CD4-positive, alpha-beta T cell (primary cell): Measurements from ENCODE around the gene HSD3B7. TPM values are rescaled to one million over a fixed set of nuclear protein-coding genes. Genes with fewer than 3 reads are reported as not detected.
"Not testable (repeated sequence)": the region's sequence is repeated elsewhere in the genome, so short reads cannot be mapped to it uniquely, and the experiment has no call there.

ENCODE experiments used
- ATAC-seq: fragments of 200-7000 bp; cut with Tn5 transposase; one replicate; pipeline ENCODE4 v1.10.0; 2022; ENCODE audit warnings: mild to moderate bottlenecking; ENCODE audit not compliant: poor library complexity
- CTCF ChIA-PET: fragments of 350-600 bp; sonication (Branson Sonifier 250); formaldehyde crosslinking; loops from one replicate; lab custom pipeline; 2021; ENCODE audit warnings: antibody characterized with exemption, inconsistent platforms; lab: Charles Lee
- POLR2A ChIA-PET: fragments of 350-600 bp; sonication (Branson Sonifier 250); formaldehyde crosslinking; loops from one replicate; lab custom pipeline; 2021; ENCODE audit warnings: antibody characterized with exemption, inconsistent platforms; lab: Charles Lee
- DNase-seq, 14 experiments: peaks; one replicate each; pipeline ENCODE4 v3.0.0-alpha.2; 2013 to 2020; ENCODE audit warnings: mixed read lengths in 2 of 14
- H3K27ac ChIP-seq, 2 donors: one replicate each; pipeline versions ENCODE4 v1.5.1 to v1.7.0; 2013; ENCODE audit warnings: low read length in 2 of 2, low read depth in 1 of 2, mild to moderate bottlenecking in 1 of 2
- H3K27me3 ChIP-seq, 2 experiments: 1 replicate in 1 of 2; 2 replicates in 1 of 2; pipeline versions ENCODE4 v1.6.1 to v1.7.0; 2013; ENCODE audit warnings: low read length in 2 of 2, control low read depth in 1 of 2, mild to moderate bottlenecking in 1 of 2, moderate library complexity in 1 of 2; ENCODE audit not compliant: insufficient read depth in 2 of 2, control insufficient read depth in 1 of 2
- H3K36me3 ChIP-seq: one replicate; pipeline ENCODE4 v1.6.1; 2013; ENCODE audit warnings: low read length, control low read depth; ENCODE audit not compliant: insufficient read depth
- H3K4me1 ChIP-seq: one replicate; pipeline ENCODE4 v1.6.1; 2013; ENCODE audit warnings: low read length, control low read depth; ENCODE audit not compliant: insufficient read depth
- H3K4me3 ChIP-seq: one replicate; pipeline ENCODE4 v1.5.1; 2013; ENCODE audit warnings: mild to moderate bottlenecking, low read length, moderate library complexity
- H3K9me3 ChIP-seq, 2 experiments: 1 replicate in 1 of 2; 2 replicates in 1 of 2; pipeline versions ENCODE4 v1.6.1 to v1.7.0; 2013; ENCODE audit warnings: low read length in 2 of 2, mild to moderate bottlenecking in 2 of 2, control low read depth in 1 of 2, moderate library complexity in 1 of 2; ENCODE audit not compliant: control insufficient read depth in 1 of 2, insufficient read depth in 1 of 2
- H3K27ac Mint-ChIP-seq: one replicate; pipeline ENCODE4 v1.8.0; 2020; ENCODE audit warnings: mixed read lengths
- H3K27me3 Mint-ChIP-seq: one replicate; pipeline ENCODE4 v1.8.0; 2021; ENCODE audit warnings: mixed read lengths
- H3K36me3 Mint-ChIP-seq: one replicate; pipeline ENCODE4 v1.8.0; 2021; ENCODE audit warnings: low read depth, mixed read lengths
- H3K4me1 Mint-ChIP-seq: one replicate; pipeline ENCODE4 v1.8.0; 2021; ENCODE audit warnings: low read depth, mixed read lengths
- H3K4me3 Mint-ChIP-seq: one replicate; pipeline ENCODE4 v1.8.0; 2020; ENCODE audit warnings: mild to moderate bottlenecking, mixed read lengths
- H3K9me3 Mint-ChIP-seq: one replicate; pipeline ENCODE4 v1.8.0; 2020; ENCODE audit warnings: mixed read lengths
- intact Hi-C, 2 experiments: fragments of 100-400 bp; cut with DNase I in 1 of 2; cut with micrococcal nuclease in 1 of 2; formaldehyde crosslinking; loops; one replicate each; pipeline versions ENCODE4 v1.15.1 to v1.9.0; 2023 to 2025; cut with DNase I, micrococcal nuclease
- total RNA-seq, 174 experiments: library from RNA in 2 of 174; stranded (reverse) in 2 of 174; gene quantifications; one replicate each; pipeline ENCODE4 v1.2.3 and lab custom pipeline; 2021 to 2026
- TF ChIP-seq, protein P1 (sequence below): fragments of 200-600 bp; IDR thresholded peaks from one replicate; pipeline ENCODE4 v1.8.0; 2022; ENCODE audit warnings: antibody characterized with exemption, mild to moderate bottlenecking

Gene HSD3B7
- total RNA-seq, 2 experiments from 2014 or later = 0.11 TPM; not detected in 1

DNA sequence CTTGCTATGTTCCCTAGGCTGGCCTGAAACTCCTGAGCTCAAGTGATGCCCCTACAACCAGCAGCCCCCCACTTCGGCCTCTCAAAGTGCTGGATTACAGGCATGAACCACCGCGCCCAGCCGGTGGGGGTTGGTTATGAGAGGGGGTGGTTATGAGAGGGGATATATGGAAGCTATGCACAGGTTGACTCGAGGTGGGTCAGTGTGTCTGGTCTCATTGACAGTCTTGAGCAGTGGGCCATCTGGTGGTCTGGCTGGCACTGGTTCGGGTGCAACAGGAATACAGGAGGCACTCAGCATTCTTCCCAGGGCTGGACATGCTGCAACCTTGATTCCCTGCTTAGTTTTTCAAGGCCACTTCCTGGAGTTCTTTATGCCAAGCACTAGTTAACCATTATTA is 31.0 kb downstream of the HSD3B7 start:
- H3K36me3 Mint-ChIP-seq = no peaks in the 10 kb centered on the region
- DNase-seq = no peak
- H3K9me3 Mint-ChIP-seq = no peaks in the 10 kb centered on the region
- H3K27me3 ChIP-seq = peaks cover under 1 to 13% of the 10 kb centered on the region in 2 experiments
- TF ChIP-seq, protein P1, sequence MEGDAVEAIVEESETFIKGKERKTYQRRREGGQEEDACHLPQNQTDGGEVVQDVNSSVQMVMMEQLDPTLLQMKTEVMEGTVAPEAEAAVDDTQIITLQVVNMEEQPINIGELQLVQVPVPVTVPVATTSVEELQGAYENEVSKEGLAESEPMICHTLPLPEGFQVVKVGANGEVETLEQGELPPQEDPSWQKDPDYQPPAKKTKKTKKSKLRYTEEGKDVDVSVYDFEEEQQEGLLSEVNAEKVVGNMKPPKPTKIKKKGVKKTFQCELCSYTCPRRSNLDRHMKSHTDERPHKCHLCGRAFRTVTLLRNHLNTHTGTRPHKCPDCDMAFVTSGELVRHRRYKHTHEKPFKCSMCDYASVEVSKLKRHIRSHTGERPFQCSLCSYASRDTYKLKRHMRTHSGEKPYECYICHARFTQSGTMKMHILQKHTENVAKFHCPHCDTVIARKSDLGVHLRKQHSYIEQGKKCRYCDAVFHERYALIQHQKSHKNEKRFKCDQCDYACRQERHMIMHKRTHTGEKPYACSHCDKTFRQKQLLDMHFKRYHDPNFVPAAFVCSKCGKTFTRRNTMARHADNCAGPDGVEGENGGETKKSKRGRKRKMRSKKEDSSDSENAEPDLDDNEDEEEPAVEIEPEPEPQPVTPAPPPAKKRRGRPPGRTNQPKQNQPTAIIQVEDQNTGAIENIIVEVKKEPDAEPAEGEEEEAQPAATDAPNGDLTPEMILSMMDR = no peak
- peaks cover 13% of the 10 kb centered on the region for H3K4me1 Mint-ChIP-seq
- no peaks in the 10 kb centered on the region for H3K36me3 ChIP-seq
- no peak overlapping the region for H3K4me3 Mint-ChIP-seq
- no peak overlapping the region for H3K4me3 ChIP-seq
- intact Hi-C loops = no loop called here
- ATAC-seq = no peak
- POLR2A ChIA-PET = no interaction called here
- no peaks in the 10 kb centered on the region for H3K9me3 ChIP-seq
- H3K27me3 Mint-ChIP-seq = peaks cover 34% of the 10 kb centered on the region
- H3K27ac Mint-ChIP-seq = no peak overlapping the region
- no peak overlapping the region for H3K27ac ChIP-seq
- peaks cover 3% of the 10 kb centered on the region for H3K4me1 ChIP-seq
- CTCF ChIA-PET = no interaction called here

DNA sequence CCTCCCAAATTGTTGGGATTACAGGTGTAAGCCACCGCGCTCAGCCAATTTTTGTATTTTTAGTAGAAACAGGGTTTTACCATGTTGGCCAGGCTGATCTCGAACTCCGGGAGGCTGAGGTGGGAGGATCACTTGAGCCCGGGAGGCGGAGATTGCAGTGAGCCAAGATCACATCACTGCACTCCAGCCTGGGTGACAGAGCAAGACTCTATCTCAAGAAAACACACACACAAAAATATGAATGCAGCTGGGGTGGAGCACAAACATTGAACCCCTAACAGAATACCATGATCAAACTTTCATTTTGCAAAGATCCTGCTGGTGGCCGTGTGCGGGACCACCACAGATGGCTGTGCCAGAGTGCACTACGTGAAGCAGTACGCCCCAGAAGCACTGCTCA is 32.7 kb downstream of the HSD3B7 start:
- CTCF ChIA-PET, H3K27ac Mint-ChIP-seq, H3K27me3 ChIP-seq, H3K27ac ChIP-seq, H3K36me3 Mint-ChIP-seq, H3K9me3 ChIP-seq, H3K36me3 ChIP-seq, ATAC-seq, H3K4me1 Mint-ChIP-seq, POLR2A ChIA-PET, H3K4me1 ChIP-seq, H3K9me3 Mint-ChIP-seq, H3K4me3 Mint-ChIP-seq, DNase-seq, H3K4me3 ChIP-seq, intact Hi-C loops: not testable (repeated sequence)
- H3K27me3 Mint-ChIP-seq = peaks cover 21% of the 10 kb centered on the region

DNA sequence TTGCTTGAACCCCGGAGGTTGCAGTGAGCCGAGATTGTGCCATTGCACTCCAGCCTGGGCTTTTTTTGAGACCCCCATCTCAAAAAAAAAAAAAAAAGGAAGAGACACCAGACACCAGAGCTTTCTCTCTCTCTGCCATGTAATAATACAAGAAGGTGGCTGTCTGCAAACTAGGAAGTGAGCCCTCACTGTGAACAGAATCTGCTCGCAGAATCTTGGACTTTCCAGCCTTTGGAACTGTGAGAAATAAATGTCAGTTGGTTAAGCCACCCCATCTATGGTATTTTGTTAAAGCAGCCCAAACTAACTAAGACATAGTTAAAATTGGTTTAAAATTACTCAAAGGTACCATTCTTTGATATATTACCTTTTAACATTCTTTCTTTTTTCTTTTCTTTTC is 35.5 kb downstream of the HSD3B7 start:
- no peaks in the 10 kb centered on the region for H3K4me1 ChIP-seq
- Mint-ChIP-seq H3K36me3 (no peaks in the 10 kb centered on the region), H3K27ac (no peak overlapping the region), H3K27me3 (peaks cover 5% of the 10 kb centered on the region), H3K9me3 (no peaks in the 10 kb centered on the region), H3K4me1 (no peaks in the 10 kb centered on the region), H3K4me3 (no peak overlapping the region)
- DNase-seq (no peak), ATAC-seq (no peak)
- CTCF ChIA-PET = no interaction called here
- H3K27me3 ChIP-seq = no peaks in the 10 kb centered on the region
- TF ChIP-seq, protein P1 = no peak
- POLR2A ChIA-PET = no interaction called here
- H3K36me3 ChIP-seq = no peaks in the 10 kb centered on the region
- no peak overlapping the region for H3K27ac ChIP-seq
- no peak overlapping the region for H3K4me3 ChIP-seq
- intact Hi-C loops = no loop called here
- H3K9me3 ChIP-seq = no peaks in the 10 kb centered on the region

- POLR2A ChIA-PET = no interaction called here
- Histone ChIP-seq H3K4me3 (no peak overlapping the region), H3K4me1 (no peaks in the 10 kb centered on the region), H3K9me3 (no peaks in the 10 kb centered on the region), H3K27me3 (no peaks in the 10 kb centered on the region), H3K27ac (no peak overlapping the region), H3K36me3 (no peaks in the 10 kb centered on the region)
- H3K27ac Mint-ChIP-seq = no peak overlapping the region
- ATAC-seq = no peak
- TF ChIP-seq, protein P1 = no peak
- no peak overlapping the region for H3K4me3 Mint-ChIP-seq
- no peaks in the 10 kb centered on the region for H3K36me3 Mint-ChIP-seq
- H3K9me3 Mint-ChIP-seq = no peaks in the 10 kb centered on the region
- intact Hi-C loops = no loop called here
- DNase-seq = no peak
- no peaks in the 10 kb centered on the region for H3K27me3 Mint-ChIP-seq
- H3K4me1 Mint-ChIP-seq = no peaks in the 10 kb centered on the region
- CTCF ChIA-PET = no interaction called here
Measured at GRCh38 chr16:31022544-31023251, 37.7 kb downstream of the HSD3B7 start.
